Sigmoid colon (tissue), 7 donors: Measurements from ENCODE around the gene COL4A6. TPM values are rescaled to one million over a fixed set of nuclear protein-coding genes. Genes with fewer than 3 reads are reported as not detected.
"Not testable (repeated sequence)": the region's sequence is repeated elsewhere in the genome, so short reads cannot be mapped to it uniquely, and the experiment has no call there.

ENCODE experiments used
- DNase-seq: peaks from one replicate; pipeline ENCODE4 v3.0.0-alpha.2; 2019
- H3K27ac ChIP-seq, 4 donors: fragments of 200-600 bp; sonication (generic); one replicate each; pipeline ENCODE4 v1.5.1; 2016 to 2019; ENCODE audit warnings: mild to moderate bottlenecking in 1 of 4
- H3K27me3 ChIP-seq, 3 donors: fragments of 200-600 bp; sonication (generic); one replicate each; pipeline ENCODE4 v1.5.1; 2019; ENCODE audit warnings: mild to moderate bottlenecking in 1 of 3
- H3K36me3 ChIP-seq, 4 donors: fragments of 200-600 bp; sonication (generic); one replicate each; pipeline ENCODE4 v1.5.1; 2016 to 2019
- H3K4me1 ChIP-seq, 4 donors: fragments of 200-600 bp; sonication (generic); one replicate each; pipeline ENCODE4 v1.5.1; 2017 to 2019
- H3K4me3 ChIP-seq, 4 donors: fragments of 200-600 bp; sonication (generic); one replicate each; pipeline ENCODE4 v1.5.1; 2017 to 2019; ENCODE audit warnings: mild to moderate bottlenecking in 2 of 4, moderate library complexity in 1 of 4
- H3K9me3 ChIP-seq, 4 donors: fragments of 200-600 bp in 3 of 4; sonication (generic) in 3 of 4; one replicate each; pipeline versions ENCODE4 v1.5.1 to v1.6.1; 2013 to 2019
- EP300 ChIP-seq, 4 donors: sonication (generic); formaldehyde crosslinking; IDR thresholded peaks; one replicate each; pipeline ENCODE4 v1.6.1; 2017; ENCODE audit warnings: antibody characterized with exemption in 4 of 4
- POLR2A ChIP-seq, 2 donors: fragments of 450-650 bp; IDR thresholded peaks; one replicate each; pipeline ENCODE4 v1.6.1; 2016; ENCODE audit warnings: antibody characterized with exemption in 2 of 2, mild to moderate bottlenecking in 2 of 2, moderate library complexity in 2 of 2
- POLR2AphosphoS5 ChIP-seq, 4 donors: sonication (generic); formaldehyde crosslinking; IDR thresholded peaks; one replicate each; pipeline ENCODE4 v1.6.1; 2017; ENCODE audit warnings: antibody characterized with exemption in 4 of 4
- WGBS, 2 donors: extraction: QIAGEN DNeasy Blood & Tissue Kit; methylation state at CpG; one replicate each; pipeline ENCODE4 v1.1.7; 2013; 5-methylcytosine and 5-hydroxymethylcytosine counted together
- intact Hi-C: fragments of 100-400 bp; cut with DNase I; formaldehyde crosslinking; loops from one replicate; pipeline ENCODE4 v1.15.1; 2023
- polyA plus RNA-seq, 3 donors: library from polyadenylated mRNA; stranded (reverse); fragments of 200-250 nt; gene quantifications; one replicate each; pipeline ENCODE4 v1.2.3, GENCODE V29; 2013
- total RNA-seq, 4 donors: library from RNA; depleted of rRNA; stranded (reverse); fragments of >200 nt; gene quantifications; one replicate each; pipeline ENCODE4 v1.1.0, GENCODE V29; 2016
- TF ChIP-seq, protein P1 (sequence below), 4 experiments: fragments of 450-650 bp in 3 of 4; fragments of 200-600 bp in 1 of 4; IDR thresholded peaks; one replicate each; pipeline ENCODE4 v1.5.1; 2016 to 2019; ENCODE audit warnings: antibody characterized with exemption in 4 of 4, mild to moderate bottlenecking in 3 of 4, moderate library complexity in 2 of 4
- donor health status: healthy with polysubstance abuse.
- donor health status: Bipolar disorder and iron deficiency.
- donor health status: healthy.

The COL4A6 gene
- total RNA-seq (1 to 10 TPM in 1 of 4 donors, under 1 TPM in 3; 0.16 to 3.0 (median 0.38) TPM), polyA plus RNA-seq (under 1 TPM; 0.23 to 0.60 (median 0.31) TPM)

DNA sequence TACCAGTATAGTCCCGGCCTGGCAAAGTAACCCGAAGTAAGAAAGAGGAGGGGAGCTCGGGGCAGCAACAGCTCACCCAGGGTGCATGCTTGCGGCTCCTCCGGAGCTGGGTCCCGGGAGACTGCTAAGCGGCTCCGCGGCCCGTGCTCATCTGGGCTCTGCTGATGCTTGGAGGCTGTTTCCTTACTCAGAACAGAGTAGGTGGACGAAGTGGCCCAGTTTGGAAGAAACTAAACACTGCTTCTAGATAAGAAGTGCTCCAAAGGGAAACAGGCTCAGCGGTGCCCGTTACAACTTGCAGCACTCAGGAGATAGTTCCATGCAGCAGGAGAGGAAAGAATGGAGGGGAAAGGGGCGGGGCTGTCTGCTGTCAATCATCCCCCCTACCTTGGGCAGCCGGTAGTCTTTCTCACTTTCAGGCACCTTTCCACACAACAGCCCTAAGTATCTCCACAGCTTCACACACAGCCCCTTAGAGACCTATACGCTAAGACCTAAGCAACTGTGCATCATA is at the start of gene COL4A6:
Gene COL4A6, minus strand, starts transcription at position 313 of the 514 bp plus-strand sequence. Its CDS starts 226 bp downstream, at position 87.
- DNase-seq, result no peak
- Histone ChIP-seq H3K4me1 (no peaks in the 10 kb centered on the region), H3K27me3 (peaks cover 0 to 11% (median 0%) of the 10 kb centered on the region in 3 donors), H3K27ac (peak within 1 kb of the TSS in 1 of 4 donors; percentile 79), H3K36me3 (no peaks in the 10 kb centered on the region), H3K9me3 (no peaks in the 10 kb centered on the region), H3K4me3 (peak within 1 kb of the TSS in 3 of 4 donors; percentile 13 to 42 (median 14))
- intact Hi-C loops, result no loop called here
- WGBS, 2 donors, result 7 to 11% methylated on average over 16 of the region's 16 CpGs
- no peak for TF ChIP-seq POLR2AphosphoS5 (IDR thresholded peaks at IDR 0.05)
- TF ChIP-seq POLR2A (IDR thresholded peaks at IDR 0.05), result no peak
- TF ChIP-seq EP300 (IDR thresholded peaks at IDR 0.05), result no peak
- TF ChIP-seq, protein P1, sequence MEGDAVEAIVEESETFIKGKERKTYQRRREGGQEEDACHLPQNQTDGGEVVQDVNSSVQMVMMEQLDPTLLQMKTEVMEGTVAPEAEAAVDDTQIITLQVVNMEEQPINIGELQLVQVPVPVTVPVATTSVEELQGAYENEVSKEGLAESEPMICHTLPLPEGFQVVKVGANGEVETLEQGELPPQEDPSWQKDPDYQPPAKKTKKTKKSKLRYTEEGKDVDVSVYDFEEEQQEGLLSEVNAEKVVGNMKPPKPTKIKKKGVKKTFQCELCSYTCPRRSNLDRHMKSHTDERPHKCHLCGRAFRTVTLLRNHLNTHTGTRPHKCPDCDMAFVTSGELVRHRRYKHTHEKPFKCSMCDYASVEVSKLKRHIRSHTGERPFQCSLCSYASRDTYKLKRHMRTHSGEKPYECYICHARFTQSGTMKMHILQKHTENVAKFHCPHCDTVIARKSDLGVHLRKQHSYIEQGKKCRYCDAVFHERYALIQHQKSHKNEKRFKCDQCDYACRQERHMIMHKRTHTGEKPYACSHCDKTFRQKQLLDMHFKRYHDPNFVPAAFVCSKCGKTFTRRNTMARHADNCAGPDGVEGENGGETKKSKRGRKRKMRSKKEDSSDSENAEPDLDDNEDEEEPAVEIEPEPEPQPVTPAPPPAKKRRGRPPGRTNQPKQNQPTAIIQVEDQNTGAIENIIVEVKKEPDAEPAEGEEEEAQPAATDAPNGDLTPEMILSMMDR (IDR thresholded peaks at IDR 0.05), result no peak

DNA sequence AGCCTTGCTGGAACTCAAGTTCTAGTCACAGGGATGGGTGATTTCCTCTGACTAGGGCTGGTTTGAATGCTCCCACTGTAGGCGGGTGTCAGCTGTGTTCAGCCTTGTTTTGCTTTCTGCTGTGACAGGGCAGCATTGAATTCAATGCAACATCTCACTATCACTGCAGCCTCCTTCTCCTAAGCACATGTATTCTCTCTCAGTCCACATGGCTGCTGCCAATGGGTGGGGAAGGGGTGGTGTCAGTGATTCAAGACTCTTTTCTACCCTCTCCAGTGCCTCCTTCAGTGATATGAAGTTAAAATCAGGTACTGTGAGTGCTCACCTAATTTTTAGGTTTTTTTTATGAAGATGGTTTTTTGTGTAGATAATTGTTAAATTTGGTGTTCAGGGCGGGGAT is 47.7 kb upstream of the COL4A6 start:
- Histone ChIP-seq H3K27ac (no peak overlapping the region), H3K4me3 (no peak overlapping the region), H3K27me3 (no peaks in the 10 kb centered on the region), H3K4me1 (no peaks in the 10 kb centered on the region), H3K9me3 (no peaks in the 10 kb centered on the region), H3K36me3 (no peaks in the 10 kb centered on the region)
- 93 to 94% methylated on average over 2 of the region's 2 CpGs for WGBS, 2 donors
- DNase-seq, result no peak
- intact Hi-C loops, result no loop called here
- no peak for TF ChIP-seq EP300 (IDR thresholded peaks at IDR 0.05)

DNA sequence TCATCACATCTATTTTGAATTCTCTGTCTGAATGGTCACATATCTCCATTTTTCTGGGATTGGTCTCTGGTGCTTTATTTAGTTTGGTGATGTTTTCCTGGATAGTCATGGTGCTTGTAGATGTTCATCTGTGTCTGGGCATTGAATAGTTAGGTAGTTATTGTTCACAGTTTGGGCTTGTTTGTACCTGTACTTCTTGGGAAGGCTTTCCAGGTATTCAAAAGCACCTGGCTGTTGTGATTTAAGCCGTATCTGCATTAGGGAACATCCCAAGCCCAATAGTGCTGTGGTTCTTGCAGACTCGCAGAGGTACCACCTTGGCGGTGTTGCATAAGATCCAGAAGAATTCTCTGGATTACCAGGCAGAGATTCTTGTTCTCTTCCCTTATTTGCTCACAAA is 46.0 kb upstream of the COL4A6 start:
- TF ChIP-seq EP300 (IDR thresholded peaks at IDR 0.05), result no peak
- no peak for TF ChIP-seq POLR2AphosphoS5 (IDR thresholded peaks at IDR 0.05)
- TF ChIP-seq POLR2A (IDR thresholded peaks at IDR 0.05), result no peak
- TF ChIP-seq, protein P1 (IDR thresholded peaks at IDR 0.05), result no peak
- intact Hi-C loops, result no loop called here
- DNase-seq, result no peak
- no peaks in the 10 kb centered on the region for H3K27me3 ChIP-seq
- no peak overlapping the region for H3K27ac ChIP-seq
- H3K4me1 ChIP-seq, result no peaks in the 10 kb centered on the region
- no peak overlapping the region for H3K4me3 ChIP-seq
- H3K9me3 ChIP-seq, result no peaks in the 10 kb centered on the region
- WGBS, 2 donors, result 90 to 91% methylated on average over 3 of the region's 3 CpGs
- no peaks in the 10 kb centered on the region for H3K36me3 ChIP-seq

- intact Hi-C loops, H3K9me3 ChIP-seq: not testable (repeated sequence)
- WGBS, 2 donors, result 91 to 93% methylated on average over 6 of the region's 6 CpGs
Observed at GRCh38 chrX:108481528-108481927, 43.3 kb upstream of the COL4A6 start.

GRCh38 chrX:108473979-108474378 is 35.8 kb upstream of the COL4A6 start:
- TF ChIP-seq, protein P1 (IDR thresholded peaks at IDR 0.05), result no peak
- TF ChIP-seq EP300 (IDR thresholded peaks at IDR 0.05) (no peak), POLR2A (IDR thresholded peaks at IDR 0.05) (no peak), POLR2AphosphoS5 (IDR thresholded peaks at IDR 0.05) (no peak)
- Histone ChIP-seq H3K4me1 (no peaks in the 10 kb centered on the region), H3K4me3 (no peak overlapping the region), H3K27ac (no peak overlapping the region), H3K9me3 (no peaks in the 10 kb centered on the region), H3K27me3 (no peaks in the 10 kb centered on the region), H3K36me3 (no peaks in the 10 kb centered on the region)
- DNase-seq, result no peak
- intact Hi-C loops, result no loop called here

More at GRCh38 chrX:108481528-108481927, 43.3 kb upstream of the COL4A6 start:
- H3K27ac ChIP-seq, H3K4me1 ChIP-seq, H3K27me3 ChIP-seq, DNase-seq, H3K36me3 ChIP-seq, H3K4me3 ChIP-seq: not testable (repeated sequence)

- Histone ChIP-seq H3K9me3 (no peaks in the 10 kb centered on the region), H3K36me3 (no peaks in the 10 kb centered on the region), H3K4me3 (no peak overlapping the region), H3K27me3 (no peaks in the 10 kb centered on the region), H3K4me1 (no peaks in the 10 kb centered on the region), H3K27ac (peak overlapping the region in 1 of 4 donors; percentile 43)
- no peak for DNase-seq
- no peak for TF ChIP-seq EP300 (IDR thresholded peaks at IDR 0.05)
- WGBS, 2 donors, result 90 to 91% methylated on average over 1 of the region's 1 CpG
- intact Hi-C loops, result no loop called here
Observed at GRCh38 chrX:108468486-108468885, 30.3 kb upstream of the COL4A6 start.
